Body of pancreas (tissue), 4 donors: Measurements from ENCODE around the gene CDRT15.

Experiments
- CTCF ChIP-seq, 7 experiments: fragments of 450-650 bp in 4 of 7; fragments of 200-600 bp in 3 of 7; sonication (generic) in 3 of 7; IDR thresholded peaks; one replicate each; pipeline ENCODE4 v1.5.1; 2016 to 2019; ENCODE audit warnings: antibody characterized with exemption in 7 of 7
- POLR2A ChIP-seq, 3 donors: fragments of 450-650 bp; IDR thresholded peaks; one replicate each; pipeline ENCODE4 v1.6.1; 2016; ENCODE audit warnings: antibody characterized with exemption in 3 of 3, mild to moderate bottlenecking in 2 of 3

DNA sequence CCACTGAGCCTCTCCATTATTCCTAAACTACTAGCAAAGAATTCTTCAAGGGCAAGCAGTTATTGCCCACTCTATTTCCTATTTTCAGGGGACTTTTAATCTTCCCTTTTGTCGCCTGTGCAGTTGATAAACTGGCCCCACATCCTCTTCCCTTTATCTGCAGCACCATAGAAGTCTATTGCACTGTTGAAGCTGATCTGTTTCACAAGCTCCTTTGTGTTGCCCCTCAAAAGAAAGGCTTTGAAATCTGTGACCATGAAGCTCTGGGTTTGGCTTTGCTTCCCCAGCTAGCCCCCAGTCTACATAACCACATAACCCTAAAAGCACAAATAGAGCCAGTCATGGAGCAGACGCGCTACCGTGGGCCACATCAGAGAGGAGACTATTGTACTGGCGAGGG is 37.1 kb downstream of the CDRT15 start:
- no peak for TF ChIP-seq CTCF (IDR thresholded peaks at IDR 0.05)
- TF ChIP-seq POLR2A (IDR thresholded peaks at IDR 0.05), result no peak
